ENCODE data around the gene TBXT. TPM values are rescaled to one million over a fixed set of nuclear protein-coding genes. Genes with fewer than 3 reads are reported as not detected.
"Not testable (repeated sequence)": the region's sequence is repeated elsewhere in the genome, so short reads cannot be mapped to it uniquely, and the experiment has no call there.

The TBXT gene
- total and polyA plus RNA-seq, 5 donors: not detected

DNA sequence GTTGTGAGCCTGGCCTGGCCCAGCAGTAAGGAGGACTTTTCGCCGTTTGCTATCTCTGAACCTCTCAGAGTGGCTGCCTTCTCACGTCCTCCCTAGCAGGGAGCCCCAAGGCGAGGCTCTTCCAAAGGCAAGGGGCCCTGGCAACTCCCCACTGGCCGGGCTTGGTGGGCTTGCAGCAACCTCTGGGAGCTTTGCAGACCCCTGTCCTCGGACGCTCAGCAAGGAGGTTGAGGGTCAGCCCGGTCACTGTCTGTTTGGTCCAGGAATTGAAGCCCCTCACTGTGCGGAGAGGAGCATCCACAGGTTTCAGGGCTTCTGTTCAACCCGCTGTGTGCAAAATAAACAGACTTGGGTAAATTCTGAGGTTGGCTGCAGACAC lies 28.2 kb upstream of the TBXT start:
- DNase-seq: no peak
- Histone ChIP-seq H3K27ac (ENCODE audit: low read length) (no peak overlapping the region), H3K4me1 (ENCODE audit: control insufficient read depth, insufficient read depth, low read length) (no peaks in the 10 kb centered on the region), H3K4me3 (ENCODE audit: low read length) (no peak overlapping the region), H3K27me3 (ENCODE audit: control insufficient read depth, insufficient read depth) (no peaks in the 10 kb centered on the region), H3K9me3 (ENCODE audit: control insufficient read depth, low read length) (no peaks in the 10 kb centered on the region)
- peak in 1 of 2 donors; percentile 26 for ATAC-seq
- 52% methylated on average over 10 of the region's 10 CpGs for WGBS
- intact Hi-C loops (cut with DNase I): no loop called here

DNA sequence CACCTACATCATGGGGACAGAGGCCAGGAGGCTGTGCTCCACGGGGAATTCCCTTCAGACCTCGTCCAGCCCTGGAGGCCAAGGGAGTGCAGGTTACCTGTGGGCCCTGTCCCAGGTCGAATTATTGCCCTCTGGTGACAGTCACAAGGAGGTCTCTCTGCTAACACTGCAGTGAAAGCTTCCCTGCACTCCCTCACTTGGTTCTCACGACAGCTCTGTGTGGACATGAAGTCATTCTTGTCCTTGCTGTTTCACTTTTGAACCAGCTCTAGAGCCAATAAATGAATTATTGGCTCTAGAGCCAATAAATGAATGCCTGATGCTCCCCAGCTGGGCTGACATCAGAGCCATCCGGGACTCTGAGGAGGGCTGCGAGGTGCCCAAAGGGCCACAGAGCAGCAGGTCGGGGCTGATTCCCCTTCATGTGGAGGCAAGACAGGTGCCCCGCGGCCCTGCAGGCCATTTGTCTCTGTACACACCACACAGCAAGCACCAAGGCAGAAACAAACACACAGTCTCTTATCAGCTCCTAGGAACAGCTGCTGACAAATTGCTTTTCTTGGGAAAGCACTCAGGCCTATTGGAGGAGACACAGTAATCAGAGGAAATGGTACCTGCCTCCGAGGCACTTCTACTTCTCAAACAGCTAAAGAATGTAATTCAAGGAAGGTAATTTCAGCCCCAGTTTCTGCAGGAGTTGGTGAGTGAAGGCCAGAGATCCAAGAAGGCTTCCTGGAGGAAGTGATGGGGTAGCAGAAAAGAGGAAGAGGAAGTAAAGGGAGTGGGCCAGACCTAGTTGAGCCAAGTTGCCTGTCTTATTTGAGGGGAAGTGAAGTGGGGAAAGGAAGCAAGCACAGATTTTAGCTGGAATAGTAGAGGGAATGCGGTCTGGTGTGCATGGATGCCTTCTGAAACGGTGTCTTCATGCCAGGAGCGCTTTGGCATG lies 27.5 kb upstream of the TBXT start:
- 35% methylated on average over 13 of the region's 13 CpGs for WGBS
- intact Hi-C loops (cut with DNase I): no loop called here
- peak; percentile 44 to 52 for ATAC-seq
- Histone ChIP-seq H3K27ac (ENCODE audit: low read length) (no peak overlapping the region), H3K27me3 (ENCODE audit: control insufficient read depth, insufficient read depth) (no peaks in the 10 kb centered on the region), H3K9me3 (ENCODE audit: control insufficient read depth, low read length) (no peaks in the 10 kb centered on the region), H3K4me3 (ENCODE audit: low read length) (no peak overlapping the region), H3K4me1 (ENCODE audit: control insufficient read depth, insufficient read depth, low read length) (no peaks in the 10 kb centered on the region)
- DNase-seq: peak in 1 of 3 donors; percentile 39

DNA sequence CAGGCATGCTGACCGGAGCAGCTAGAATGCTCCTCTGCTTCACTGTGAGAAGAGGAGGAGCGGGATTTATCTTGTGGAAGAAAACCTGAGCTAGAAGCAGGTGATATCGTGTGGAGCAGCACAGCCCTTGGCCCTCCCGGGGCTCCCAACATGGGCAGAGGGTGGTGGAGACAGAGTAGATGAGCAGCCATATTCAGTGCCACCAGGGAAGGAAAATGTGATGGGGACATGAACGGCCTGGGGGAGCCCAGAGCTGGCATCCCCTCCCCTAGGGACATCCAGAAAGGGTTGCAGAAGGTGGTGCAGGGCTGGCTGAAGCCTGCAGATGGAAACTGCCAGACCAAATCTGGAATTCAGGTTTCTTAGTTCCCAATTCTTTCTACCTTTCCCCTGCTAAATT lies 24.9 kb upstream of the TBXT start:
- no peak for DNase-seq
- no peaks in the 10 kb centered on the region for H3K9me3 ChIP-seq (ENCODE audit: control insufficient read depth, low read length)
- intact Hi-C loops (cut with DNase I): no loop called here
- H3K4me3 ChIP-seq (ENCODE audit: low read length): no peak overlapping the region
- no peak overlapping the region for H3K27ac ChIP-seq (ENCODE audit: low read length)
- 80% methylated on average over 5 of the region's 5 CpGs for WGBS
- ATAC-seq: no peak
- H3K4me1 ChIP-seq (ENCODE audit: control insufficient read depth, insufficient read depth, low read length): no peaks in the 10 kb centered on the region
- H3K27me3 ChIP-seq (ENCODE audit: control insufficient read depth, insufficient read depth): no peaks in the 10 kb centered on the region

DNA sequence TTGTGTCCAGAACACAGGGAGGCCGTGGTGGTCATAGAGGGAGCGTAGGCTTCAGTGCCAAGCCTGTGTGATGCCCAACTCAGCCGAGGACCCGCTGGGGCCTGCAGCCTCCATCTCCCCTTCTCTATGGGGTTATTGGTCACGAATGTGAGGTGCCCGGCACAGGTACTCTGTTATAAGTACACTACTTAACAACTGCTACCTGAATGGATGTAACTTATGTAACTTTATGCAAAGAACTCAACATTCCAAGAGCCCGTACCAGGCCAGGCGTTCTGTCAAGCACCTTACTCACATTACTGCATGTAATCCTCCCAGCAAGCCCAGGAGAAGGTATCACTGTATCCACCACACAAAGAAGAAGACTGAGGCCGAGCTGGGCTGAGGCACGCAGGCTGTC lies 24.5 kb upstream of the TBXT start:
- DNase-seq (no peak), ATAC-seq (no peak)
- Histone ChIP-seq H3K4me1 (ENCODE audit: control insufficient read depth, insufficient read depth, low read length) (no peaks in the 10 kb centered on the region), H3K27me3 (ENCODE audit: control insufficient read depth, insufficient read depth) (no peaks in the 10 kb centered on the region), H3K9me3 (ENCODE audit: control insufficient read depth, low read length) (no peaks in the 10 kb centered on the region), H3K4me3 (ENCODE audit: low read length) (no peak overlapping the region), H3K27ac (ENCODE audit: low read length) (no peak overlapping the region)
- intact Hi-C loops (cut with DNase I): no loop called here
- 91% methylated on average over 10 of the region's 10 CpGs for WGBS

DNA sequence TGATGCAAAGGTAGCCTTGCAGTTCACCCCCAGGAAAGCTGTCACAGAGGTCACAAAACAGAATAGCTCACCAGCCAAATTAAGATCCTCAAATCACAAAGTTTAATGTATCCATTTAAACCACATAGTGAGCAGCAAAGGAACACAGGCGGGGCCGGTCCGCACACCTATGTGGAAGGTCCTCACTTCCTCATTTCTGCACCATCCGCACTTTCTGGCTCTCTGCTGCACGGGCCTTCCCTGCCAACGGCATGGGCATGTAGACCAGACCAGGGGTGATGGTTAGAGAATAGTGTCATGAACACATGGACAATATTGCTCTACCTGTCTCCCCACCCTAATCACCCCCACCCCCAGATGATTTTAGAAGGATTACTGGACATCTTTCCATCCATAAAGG lies 12.1 kb upstream of the TBXT start:
- intact Hi-C loops (cut with DNase I): no loop called here
- ATAC-seq (no peak), DNase-seq (no peak)
- Histone ChIP-seq H3K9me3 (ENCODE audit: control insufficient read depth, low read length) (no peaks in the 10 kb centered on the region), H3K4me3 (ENCODE audit: low read length) (no peak overlapping the region), H3K4me1 (ENCODE audit: control insufficient read depth, insufficient read depth, low read length) (no peaks in the 10 kb centered on the region), H3K27me3 (ENCODE audit: control insufficient read depth, insufficient read depth) (no peaks in the 10 kb centered on the region), H3K27ac (ENCODE audit: low read length) (no peak overlapping the region)
- WGBS: 81% methylated on average over 6 of the region's 6 CpGs

DNA sequence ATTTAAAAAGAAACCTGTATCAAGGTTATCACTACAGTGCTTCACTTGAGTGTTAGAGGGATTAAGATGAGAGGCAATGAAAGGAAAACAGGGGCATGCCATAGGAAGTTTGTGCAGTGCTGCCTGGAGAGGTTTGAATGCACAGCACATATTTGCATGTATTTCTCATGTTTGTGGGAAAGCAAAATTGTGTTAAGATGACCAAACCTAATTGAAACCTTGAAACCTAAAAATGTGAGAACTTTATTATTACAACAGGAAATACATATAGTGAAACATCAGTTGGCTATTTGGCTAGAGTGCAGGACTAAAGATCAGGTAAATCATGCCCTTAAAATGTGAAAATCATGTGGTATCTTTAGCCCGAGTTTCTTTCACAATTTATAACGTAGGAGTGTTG lies 8.5 kb upstream of the TBXT start:
- WGBS: 68% methylated on average over 2 of the region's 2 CpGs
- no peak overlapping the region for H3K4me3 ChIP-seq (ENCODE audit: low read length)
- DNase-seq: no peak
- no peaks in the 10 kb centered on the region for H3K27me3 ChIP-seq (ENCODE audit: control insufficient read depth, insufficient read depth)
- no peak for ATAC-seq
- intact Hi-C loops (cut with DNase I): no loop called here
- no peak overlapping the region for H3K27ac ChIP-seq (ENCODE audit: low read length)
- no peaks in the 10 kb centered on the region for H3K4me1 ChIP-seq (ENCODE audit: control insufficient read depth, insufficient read depth, low read length)
- H3K9me3 ChIP-seq (ENCODE audit: control insufficient read depth, low read length): no peaks in the 10 kb centered on the region

DNA sequence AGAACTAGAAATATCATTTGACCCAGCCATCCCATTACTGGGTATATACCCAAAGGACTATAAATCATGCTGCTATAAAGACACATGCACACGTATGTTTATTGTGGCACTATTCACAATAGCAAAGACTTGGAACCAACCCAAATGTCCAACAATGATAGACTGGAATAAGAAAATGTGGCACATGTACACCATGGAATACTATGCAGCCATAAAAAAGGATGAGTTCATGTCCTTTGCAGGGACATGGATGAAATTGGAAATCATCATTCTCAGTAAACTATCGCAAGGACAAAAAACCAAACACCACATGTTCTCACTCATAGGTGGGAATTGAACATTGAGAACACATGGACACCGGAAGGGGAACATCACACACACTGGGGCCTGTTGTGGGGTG lies 7.4 kb upstream of the TBXT start:
- 100% methylated on average over 2 of the region's 3 CpGs for whole genome bisulfite sequencing
- DNase-seq; H3K9me3 ChIP-seq (ENCODE audit: control insufficient read depth, low read length); ATAC-seq; intact Hi-C loops (cut with DNase I); H3K27ac ChIP-seq (ENCODE audit: low read length); H3K27me3 ChIP-seq (ENCODE audit: control insufficient read depth, insufficient read depth); H3K4me3 ChIP-seq (ENCODE audit: low read length); H3K4me1 ChIP-seq (ENCODE audit: control insufficient read depth, insufficient read depth, low read length): not testable (repeated sequence)

DNA sequence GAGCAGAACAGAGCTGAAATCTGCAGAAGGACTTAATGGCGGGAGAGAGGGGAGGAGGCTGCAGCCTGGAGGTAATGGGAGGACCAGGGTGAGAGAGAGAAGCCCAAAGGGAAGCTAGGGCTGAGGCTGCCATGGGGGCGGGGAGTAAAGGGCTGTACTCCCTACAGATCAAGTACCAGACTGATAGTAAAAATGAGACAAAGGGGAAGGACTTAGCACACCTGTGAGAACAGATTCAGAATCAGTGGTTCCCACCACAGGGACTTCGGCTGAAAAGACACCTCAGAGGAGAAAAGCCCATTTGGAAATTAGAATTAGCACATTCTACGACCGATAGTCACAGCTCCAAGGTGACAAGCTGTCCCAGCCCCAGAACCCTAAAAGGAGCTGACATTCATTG lies 6.4 kb upstream of the TBXT start:
- Histone ChIP-seq H3K27ac (ENCODE audit: low read length) (no peak overlapping the region), H3K9me3 (ENCODE audit: control insufficient read depth, low read length) (no peaks in the 10 kb centered on the region), H3K4me1 (ENCODE audit: control insufficient read depth, insufficient read depth, low read length) (no peaks in the 10 kb centered on the region), H3K27me3 (ENCODE audit: control insufficient read depth, insufficient read depth) (no peaks in the 10 kb centered on the region), H3K4me3 (ENCODE audit: low read length) (no peak overlapping the region)
- ATAC-seq: no peak
- intact Hi-C loops (cut with DNase I): no loop called here
- no peak for DNase-seq
- 12% methylated on average over 5 of the region's 5 CpGs for WGBS

DNA sequence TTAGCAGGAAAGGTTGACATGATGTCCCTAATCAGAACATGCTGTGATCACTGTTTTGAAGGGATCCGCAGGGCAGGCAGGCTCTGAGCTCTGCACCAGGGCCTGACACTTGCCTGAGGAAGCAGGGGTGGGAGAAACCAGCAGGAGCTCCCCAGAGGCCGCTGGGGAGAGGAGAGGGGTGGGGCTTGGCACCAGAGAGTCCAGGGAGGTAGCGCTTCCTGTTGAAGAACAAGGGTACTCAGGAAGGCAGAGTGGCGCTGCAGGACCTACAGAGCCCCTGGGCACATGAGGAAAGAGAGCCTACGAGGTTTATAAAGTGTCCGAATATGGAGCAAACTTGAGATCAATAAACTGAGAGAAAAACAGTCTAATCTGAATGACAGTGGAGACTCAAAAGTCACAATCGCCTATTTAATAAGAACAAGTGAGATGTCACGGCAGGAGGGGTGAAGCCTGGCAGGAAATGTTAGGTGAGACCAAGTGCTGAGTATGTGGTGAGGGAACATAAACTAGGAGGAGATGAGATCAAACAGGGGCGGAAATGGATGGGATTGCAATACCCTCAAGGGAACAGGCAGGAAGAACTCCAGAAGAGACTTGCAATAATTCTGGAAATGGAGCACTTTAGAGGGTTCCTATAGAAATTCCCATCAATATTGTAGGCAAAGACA lies 5.8 kb upstream of the TBXT start:
- no peak for DNase-seq
- Histone ChIP-seq H3K4me1 (ENCODE audit: control insufficient read depth, insufficient read depth, low read length) (no peaks in the 10 kb centered on the region), H3K27ac (ENCODE audit: low read length) (no peak overlapping the region), H3K9me3 (ENCODE audit: control insufficient read depth, low read length) (no peaks in the 10 kb centered on the region), H3K4me3 (ENCODE audit: low read length) (no peak overlapping the region), H3K27me3 (ENCODE audit: control insufficient read depth, insufficient read depth) (no peaks in the 10 kb centered on the region)
- WGBS: 5% methylated on average over 9 of the region's 9 CpGs
- intact Hi-C loops (cut with DNase I): no loop called here
- peak in 1 of 2 donors; percentile 55 for ATAC-seq

DNA sequence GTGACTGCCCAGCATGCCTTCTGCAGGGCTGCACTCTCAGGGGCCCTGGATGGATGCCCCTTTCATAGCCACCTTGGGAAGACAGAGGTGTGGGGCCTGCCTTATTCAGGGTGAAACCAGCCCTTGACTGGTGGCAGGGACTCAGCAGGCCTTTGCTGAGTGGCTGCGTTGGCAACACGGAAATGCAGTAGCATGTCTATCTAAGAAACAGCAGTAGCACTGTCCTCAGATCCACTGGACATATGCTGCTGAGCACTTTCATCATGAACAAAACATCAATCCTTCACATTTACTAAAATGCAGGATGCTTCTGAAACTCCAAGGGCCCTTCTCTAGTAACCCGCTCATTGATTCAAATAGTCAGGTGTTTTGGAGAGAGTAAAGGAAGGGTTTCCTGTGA lies 4.9 kb upstream of the TBXT start:
- H3K4me1 ChIP-seq (ENCODE audit: control insufficient read depth, insufficient read depth, low read length): peaks cover 2% of the 10 kb centered on the region
- H3K4me3 ChIP-seq (ENCODE audit: low read length): no peak overlapping the region
- no peak overlapping the region for H3K27ac ChIP-seq (ENCODE audit: low read length)
- intact Hi-C loops (cut with DNase I): no loop called here
- DNase-seq: no peak
- 68% methylated on average over 3 of the region's 3 CpGs for WGBS
- no peaks in the 10 kb centered on the region for H3K27me3 ChIP-seq (ENCODE audit: control insufficient read depth, insufficient read depth)
- no peaks in the 10 kb centered on the region for H3K9me3 ChIP-seq (ENCODE audit: control insufficient read depth, low read length)
- ATAC-seq: no peak

DNA sequence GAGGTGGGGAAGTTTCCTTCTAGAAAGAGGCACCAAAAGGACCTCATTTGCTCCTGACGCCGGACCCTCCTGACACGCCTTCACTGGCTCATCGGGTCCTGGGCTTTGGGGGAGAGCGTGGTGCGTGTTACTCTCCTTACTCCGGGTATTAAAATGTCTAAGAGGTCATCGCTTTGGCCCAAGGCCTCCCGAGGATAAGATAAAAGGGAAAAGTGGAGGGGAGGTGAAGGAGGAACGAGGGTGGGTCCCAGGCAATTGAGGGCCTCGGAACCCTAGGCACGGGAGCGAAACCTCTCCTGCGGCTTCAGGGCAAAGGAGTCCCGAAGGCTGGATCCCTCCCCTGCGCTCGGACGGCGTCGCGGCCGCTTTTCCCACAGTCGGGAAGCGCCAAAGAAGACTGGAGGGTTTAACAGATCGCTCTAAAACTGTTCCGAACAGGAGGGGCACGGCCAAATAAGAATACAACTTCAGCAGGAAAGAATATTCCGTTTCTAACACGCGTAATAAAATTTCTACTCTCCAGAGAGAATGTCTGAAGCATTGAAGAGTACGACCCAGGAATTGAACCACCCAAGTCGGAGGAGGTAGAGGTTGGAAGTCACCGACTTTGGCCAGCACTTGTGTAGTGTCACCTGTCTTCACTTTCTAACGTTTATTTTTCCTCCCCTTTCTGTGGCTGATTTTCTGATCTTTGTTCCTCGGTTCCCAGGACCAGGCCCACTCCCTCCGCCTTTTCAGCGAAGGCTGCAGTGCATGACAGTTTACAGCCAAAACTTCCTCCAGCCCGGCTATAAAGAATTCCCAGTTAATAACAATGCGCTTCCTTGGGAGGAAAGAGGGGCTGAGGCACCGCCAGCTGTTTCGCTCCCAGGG lies 2.1 kb upstream of the TBXT start:
- intact Hi-C loops (cut with DNase I): loop anchor here in 1 of 4 donors (10.0 kb wide), 1 partner anchor 235 kb away; no protein-coding TSS in a partner anchor
- 12% methylated on average over 41 of the region's 41 CpGs for WGBS
- peaks cover 2% of the 10 kb centered on the region for H3K4me1 ChIP-seq (ENCODE audit: control insufficient read depth, insufficient read depth, low read length)
- H3K27ac ChIP-seq (ENCODE audit: low read length): no peak overlapping the region
- no peak overlapping the region for H3K4me3 ChIP-seq (ENCODE audit: low read length)
- no peaks in the 10 kb centered on the region for H3K27me3 ChIP-seq (ENCODE audit: control insufficient read depth, insufficient read depth)
- DNase-seq (no peak), ATAC-seq (no peak)
- H3K9me3 ChIP-seq (ENCODE audit: control insufficient read depth, low read length): no peaks in the 10 kb centered on the region

Measured in right cardiac atrium (tissue), 5 donors.